ENCODE data around the gene MYBPC2.

- TF ChIP-seq, protein P1, sequence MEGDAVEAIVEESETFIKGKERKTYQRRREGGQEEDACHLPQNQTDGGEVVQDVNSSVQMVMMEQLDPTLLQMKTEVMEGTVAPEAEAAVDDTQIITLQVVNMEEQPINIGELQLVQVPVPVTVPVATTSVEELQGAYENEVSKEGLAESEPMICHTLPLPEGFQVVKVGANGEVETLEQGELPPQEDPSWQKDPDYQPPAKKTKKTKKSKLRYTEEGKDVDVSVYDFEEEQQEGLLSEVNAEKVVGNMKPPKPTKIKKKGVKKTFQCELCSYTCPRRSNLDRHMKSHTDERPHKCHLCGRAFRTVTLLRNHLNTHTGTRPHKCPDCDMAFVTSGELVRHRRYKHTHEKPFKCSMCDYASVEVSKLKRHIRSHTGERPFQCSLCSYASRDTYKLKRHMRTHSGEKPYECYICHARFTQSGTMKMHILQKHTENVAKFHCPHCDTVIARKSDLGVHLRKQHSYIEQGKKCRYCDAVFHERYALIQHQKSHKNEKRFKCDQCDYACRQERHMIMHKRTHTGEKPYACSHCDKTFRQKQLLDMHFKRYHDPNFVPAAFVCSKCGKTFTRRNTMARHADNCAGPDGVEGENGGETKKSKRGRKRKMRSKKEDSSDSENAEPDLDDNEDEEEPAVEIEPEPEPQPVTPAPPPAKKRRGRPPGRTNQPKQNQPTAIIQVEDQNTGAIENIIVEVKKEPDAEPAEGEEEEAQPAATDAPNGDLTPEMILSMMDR (IDR thresholded peaks at IDR 0.05) = no peak
- no peak for TF ChIP-seq POLR2A (IDR thresholded peaks at IDR 0.05)
Observed at GRCh38 chr19:50466706-50467039, 34.0 kb downstream of the MYBPC2 start.

Measured in lower leg skin (tissue), 3 donors.